ENCODE results near the gene C1orf167. TPM values are rescaled to one million over a fixed set of nuclear protein-coding genes. Genes with fewer than 3 reads are reported as not detected.
A peak's percentile ranks its signal among the peaks of the same experiment; 100 is the strongest.

The C1orf167 gene
- total and polyA plus RNA-seq, 2 of the 13 experiments (the other 11 are each of a cell fraction or from before 2014, with no cell fraction given) = not detected

GRCh38 chr1:11767922-11768704, 6.1 kb downstream of the C1orf167 start:
- Histone ChIP-seq H3K4me2 (ENCODE audit: low read depth, low read length) (no peak overlapping the region; the same call in 1 of the 2 replicates), H3K4me3 (replicated peaks in 1 of 3; ENCODE audit: insufficient read depth in 1 of 3, low read depth in 2 of 3, low read length in 3 of 3) (no peak overlapping the region), H3K4me1 (ENCODE audit: insufficient read depth, low read length) (peaks cover 5% of the 10 kb centered on the region; the same call in 1 of the 2 replicates), H2AFZ (ENCODE audit: low read length) (no peak overlapping the region), H3K79me2 (ENCODE audit: insufficient read depth, low read length) (no peaks in the 10 kb centered on the region), H3K27ac (ENCODE audit: extremely low read length, insufficient read depth, low read length) (no peak overlapping the region), H3K27me3 (ENCODE audit: control insufficient read depth in 1 of 2, insufficient read depth in 2 of 2, low read length in 2 of 2) (peaks cover 13 to 46% of the 10 kb centered on the region in 2 experiments; a peak in 4 of 5 replicates), H3K9me3 (ENCODE audit: low read length) (no peaks in the 10 kb centered on the region), H3K9ac (ENCODE audit: insufficient read depth, low read depth, low read length) (no peak overlapping the region), H3K36me3 (replicated peaks in 1 of 2; ENCODE audit: control insufficient read depth in 1 of 2, insufficient read depth in 2 of 2, low read length in 2 of 2) (no peaks in the 10 kb centered on the region), H4K20me1 (ENCODE audit: insufficient read depth, low read length) (no peaks in the 10 kb centered on the region)
- FAIRE-seq = no peak
- WGBS (ENCODE audit: low lambda C conversion rate) = 45% methylated on average over 2 of the region's 16 CpGs
- DNase-seq (ENCODE audit: low spot score) = no peak
- no TSS peak for BruUV-seq (replicated peaks)
- in situ Hi-C loops (cut with HindIII; ENCODE audit: extremely low pct_ligation_motif_present, low pct_unique_long_range_greater_than_20kb) = no loop called here
- ATAC-seq = no peak
- intact Hi-C loops (cut with micrococcal nuclease; ENCODE audit: unreplicated experiment) = no loop called here
- ChIA-PET POLR2A (interaction anchor here (1.4 kb wide), 1 partner anchor 31 kb away, joined by 3 read pairs; no protein-coding TSS in a partner anchor), CTCF (ENCODE audit: low intra/inter-chr PET ratio, low total read pairs) (no interaction called here)
- no peak for TF ChIP-seq ZMYM4 (CRISPR knock-in tag; IDR thresholded peaks at IDR 0.05)
- TF ChIP-seq GMEB1 (CRISPR knock-in tag; IDR thresholded peaks at IDR 0.05; ENCODE audit: borderline replicate concordance) = no peak
- TF ChIP-seq CBFB (CRISPR knock-in tag; IDR thresholded peaks at IDR 0.05) = no peak
- TF ChIP-seq ZC3H13 (CRISPR knock-in tag; IDR thresholded peaks at IDR 0.05) = no peak
- TF ChIP-seq MXD3 (CRISPR knock-in tag; IDR thresholded peaks at IDR 0.05) = no peak
- TF ChIP-seq CEBPB (IDR thresholded peaks at IDR 0.05; ENCODE audit: borderline replicate concordance, low read depth, low read length) = peak; percentile 64; the same call in 1 of the 2 replicates
- TF ChIP-seq, protein P1, sequence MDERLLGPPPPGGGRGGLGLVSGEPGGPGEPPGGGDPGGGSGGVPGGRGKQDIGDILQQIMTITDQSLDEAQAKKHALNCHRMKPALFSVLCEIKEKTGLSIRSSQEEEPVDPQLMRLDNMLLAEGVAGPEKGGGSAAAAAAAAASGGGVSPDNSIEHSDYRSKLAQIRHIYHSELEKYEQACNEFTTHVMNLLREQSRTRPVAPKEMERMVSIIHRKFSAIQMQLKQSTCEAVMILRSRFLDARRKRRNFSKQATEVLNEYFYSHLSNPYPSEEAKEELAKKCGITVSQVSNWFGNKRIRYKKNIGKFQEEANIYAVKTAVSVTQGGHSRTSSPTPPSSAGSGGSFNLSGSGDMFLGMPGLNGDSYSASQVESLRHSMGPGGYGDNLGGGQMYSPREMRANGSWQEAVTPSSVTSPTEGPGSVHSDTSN (CRISPR knock-in tag; IDR thresholded peaks at IDR 0.05) = no peak
- TF ChIP-seq MEF2D (CRISPR knock-in tag; IDR thresholded peaks at IDR 0.05) = no peak
- TF ChIP-seq ZNF510 (CRISPR knock-in tag; IDR thresholded peaks at IDR 0.05; ENCODE audit: low read depth) = no peak
- no peak for TF ChIP-seq ZBTB3 (CRISPR knock-in tag; IDR thresholded peaks at IDR 0.05; ENCODE audit: borderline replicate concordance, low read depth)
- no peak for TF ChIP-seq NCOA2 (CRISPR knock-in tag; IDR thresholded peaks at IDR 0.05)
- TF ChIP-seq ZBTB10 (CRISPR knock-in tag; IDR thresholded peaks at IDR 0.05; ENCODE audit: borderline replicate concordance) = no peak
- TF ChIP-seq ZNF749 (CRISPR knock-in tag; IDR thresholded peaks at IDR 0.05; ENCODE audit: borderline replicate concordance) = no peak
- TF ChIP-seq SOX5 (CRISPR knock-in tag; IDR thresholded peaks at IDR 0.05; ENCODE audit: borderline replicate concordance) = no peak
- TF ChIP-seq ZNF784 (CRISPR knock-in tag; IDR thresholded peaks at IDR 0.05; ENCODE audit: borderline replicate concordance) = no peak

All from HepG2 (cell line).